HCT116 (cell line): ENCODE data around the gene SUSD4. TPM values are rescaled to one million over a fixed set of nuclear protein-coding genes. Genes with fewer than 3 reads are reported as not detected.

Experiments used
- ATAC-seq: fragments of 200-7000 bp; cut with Tn5 transposase; 2 replicates; pipeline ENCODE4 v1.9.1; 2020; ENCODE audit warnings: mild to moderate bottlenecking, moderate library complexity
- BruUV-seq: library from RNA; stranded (reverse); fragments of 400-500 nt; replicated peaks from 2 replicates; lab custom pipeline; 2021; lab: Mats Ljungman, UMichigan
- CTCF ChIA-PET: fragments of 300-600 bp; sonication (Branson Sonifier 250); formaldehyde crosslinking; loops from one replicate; lab custom pipeline; 2021; ENCODE audit warnings: antibody characterized with exemption; lab: Charles Lee
- POLR2A ChIA-PET: fragments of 300-600, 350-600 bp; sonication (Branson Sonifier 250); formaldehyde crosslinking; loops from one replicate; lab custom pipeline; 2021; ENCODE audit warnings: antibody characterized with exemption; lab: Charles Lee
- RAD21 ChIA-PET, 2 experiments: fragments of 300-600 bp; sonication (Branson Sonifier 250); formaldehyde crosslinking; loops; one replicate each; lab custom pipeline; 2023; ENCODE audit warnings: low total read pairs in 2 of 2; ENCODE audit not compliant: uncharacterized antibody in 2 of 2, unreplicated experiment in 2 of 2, low non-redundant PET in 1 of 2; lab: Charles Lee
- DNase-seq: peaks from one replicate; pipeline ENCODE4 v3.0.0-alpha.2; 2010; ENCODE audit warnings: low read depth, low spot score
- H2AFZ ChIP-seq: fragments of 200-600 bp; shearing (Covaris generic), sonication (generic); 2 replicates; pipeline ENCODE4 v1.6.1; 2017; ENCODE audit warnings: low read depth, mixed run types, mixed read lengths, antibody characterized with exemption, low read length; ENCODE audit not compliant: poor library complexity, severe bottlenecking
- H3K27ac ChIP-seq: 2 replicates; pipeline ENCODE4 v1.5.1; 2012; ENCODE audit warnings: low read depth, low read length
- H3K27me3 ChIP-seq: fragments of 200-600 bp; sonication (generic); 2 replicates; pipeline ENCODE4 v1.6.1; 2016; ENCODE audit warnings: mixed run types, low read length, mixed read lengths; ENCODE audit not compliant: insufficient read depth
- H3K36me3 ChIP-seq, 2 experiments: fragments of 200-500 bp in 1 of 2; fragments of 200-600 bp in 1 of 2; sonication (Bioruptor generic) in 1 of 2; sonication (generic) in 1 of 2; 2 replicates each; pipeline versions ENCODE4 v1.5.1 to v1.6.1; 2014 to 2016; ENCODE audit warnings: low read length in 2 of 2, inconsistent platforms in 1 of 2, mixed read lengths in 1 of 2, mixed run types in 1 of 2; ENCODE audit not compliant: insufficient read depth in 2 of 2, control insufficient read depth in 1 of 2
- H3K4me1 ChIP-seq, 2 experiments: fragments of 200-600 bp in 1 of 2; sonication (generic) in 1 of 2; 2 replicates each; pipeline versions ENCODE4 v1.5.1 to v1.6.1; 2012 to 2017; ENCODE audit warnings: low read length in 2 of 2, inconsistent platforms in 1 of 2, mild to moderate bottlenecking in 1 of 2, mixed read lengths in 1 of 2, mixed run types in 1 of 2, moderate library complexity in 1 of 2; ENCODE audit not compliant: insufficient read depth in 2 of 2, control insufficient read depth in 1 of 2
- H3K4me2 ChIP-seq: fragments of 200-600 bp; sonication (generic); 2 replicates; pipeline ENCODE4 v1.6.1; 2017; ENCODE audit warnings: mixed run types, low read length, mixed read lengths
- H3K4me3 ChIP-seq, 2 experiments: fragments of 200-600 bp in 1 of 2; sonication (generic) in 1 of 2; replicated peaks in 1 of 2; 2 replicates each; pipeline ENCODE4 v1.5.1; 2011 to 2016; ENCODE audit warnings: low read length in 2 of 2, control low read depth in 1 of 2, low read depth in 1 of 2, mild to moderate bottlenecking in 1 of 2, mixed read lengths in 1 of 2, mixed run types in 1 of 2
- H3K79me2 ChIP-seq: fragments of 200-600 bp; sonication (generic); 2 replicates; pipeline ENCODE4 v1.6.1; 2017; ENCODE audit warnings: mild to moderate bottlenecking, mixed run types, low read length, moderate library complexity, mixed read lengths; ENCODE audit not compliant: insufficient read depth
- H3K9ac ChIP-seq: fragments of 200-600 bp; sonication (generic); 2 replicates; pipeline ENCODE4 v1.6.1; 2016; ENCODE audit warnings: low read length, mixed read lengths
- H3K9me2 ChIP-seq: fragments of 200-600 bp; sonication (generic), shearing (Covaris generic); 2 replicates; pipeline ENCODE4 v1.6.1; 2017; ENCODE audit warnings: mixed run types, mild to moderate bottlenecking, moderate library complexity; ENCODE audit not compliant: insufficient read depth
- H3K9me3 ChIP-seq, 2 experiments: fragments of 200-500 bp in 1 of 2; fragments of 200-600 bp in 1 of 2; sonication (Bioruptor generic) in 1 of 2; sonication (generic) in 1 of 2; 2 replicates each; pipeline ENCODE4 v1.6.1; 2014 to 2017; ENCODE audit warnings: low read length in 2 of 2, mixed read lengths in 2 of 2, inconsistent platforms in 1 of 2, low read depth in 1 of 2, mild to moderate bottlenecking in 1 of 2, mixed run types in 1 of 2, moderate library complexity in 1 of 2; ENCODE audit not compliant: control insufficient read depth in 1 of 2, insufficient read depth in 1 of 2
- H4K20me1 ChIP-seq: fragments of 200-600 bp; sonication (generic), shearing (Covaris generic); 2 replicates; pipeline ENCODE4 v1.6.1; 2017; ENCODE audit warnings: mixed run types, mild to moderate bottlenecking, moderate library complexity; ENCODE audit not compliant: insufficient read depth
- CBX3 ChIP-seq: IDR thresholded peaks from 2 replicates; pipeline ENCODE4 v1.6.1; 2012; ENCODE audit warnings: low read depth
- EZH2phosphoT487 ChIP-seq: fragments of 200-600 bp; IDR thresholded peaks from 2 replicates; pipeline ENCODE4 v1.6.1; 2018; ENCODE audit warnings: antibody characterized with exemption, borderline replicate concordance
- POLR2A ChIP-seq: IDR thresholded peaks from 2 replicates; pipeline ENCODE4 v1.7.0; 2011; ENCODE audit warnings: borderline replicate concordance; ENCODE audit not compliant: insufficient read depth, insufficient read length; ENCODE audit errors: extremely low read depth
- RAD21 ChIP-seq: IDR thresholded peaks from 2 replicates; pipeline ENCODE4 v1.6.1; 2012; ENCODE audit warnings: low read depth, mild to moderate bottlenecking
- SRF ChIP-seq: IDR thresholded peaks from 2 replicates; pipeline ENCODE4 v1.6.1; 2012; ENCODE audit warnings: low read depth
- TCF7L2 ChIP-seq: IDR thresholded peaks from 2 replicates; pipeline ENCODE4 v1.7.0; 2011; ENCODE audit warnings: borderline replicate concordance, inconsistent platforms; ENCODE audit not compliant: insufficient read depth, insufficient read length; ENCODE audit errors: extremely low read depth
- ZNF274 ChIP-seq: fragments of 200-500 bp; sonication (Bioruptor generic); IDR thresholded peaks from 2 replicates; pipeline ENCODE4 v1.6.1; 2014; ENCODE audit warnings: mild to moderate bottlenecking, low read depth, low read length, inconsistent platforms
- intact Hi-C: fragments of 100-400 bp; cut with micrococcal nuclease; formaldehyde crosslinking; loops from 2 replicates; pipeline ENCODE4 v1.10.0; 2022
- total RNA-seq: library from RNA; stranded (reverse); gene quantifications from one replicate; pipeline ENCODE4 v1.2.1, GENCODE V29; 2021; ENCODE audit not compliant: unreplicated experiment
- TF ChIP-seq, protein P1 (sequence below), 3 experiments: fragments of 200-600 bp in 1 of 3; sonication (generic) in 1 of 3; IDR thresholded peaks in 2 of 3; conservative IDR thresholded peaks in 1 of 3; 2 replicates each; pipeline ENCODE4 v1.5.1; 2012 to 2017; ENCODE audit warnings: low read depth in 2 of 3, low read length in 2 of 3, antibody characterized with exemption in 1 of 3, borderline replicate concordance in 1 of 3, control low read depth in 1 of 3, mild to moderate bottlenecking in 1 of 3, mixed read lengths in 1 of 3, mixed run types in 1 of 3, moderate library complexity in 1 of 3; ENCODE audit not compliant: insufficient read depth in 1 of 3
- TF ChIP-seq, protein P2 (sequence below): IDR thresholded peaks from 2 replicates; pipeline ENCODE4 v1.6.1; 2012
- TF ChIP-seq, protein P3 (sequence below): IDR thresholded peaks from 2 replicates; pipeline ENCODE4 v1.6.1; 2012
- TF ChIP-seq, protein P4 (sequence below): IDR thresholded peaks from 2 replicates; pipeline ENCODE4 v1.6.1; 2011; ENCODE audit warnings: mild to moderate bottlenecking, low read length, moderate library complexity; ENCODE audit not compliant: insufficient replicate concordance; ENCODE audit errors: extremely low read depth

Gene SUSD4
- total RNA-seq, 1 experiment from 2014 or later, result 0.59 TPM

DNA sequence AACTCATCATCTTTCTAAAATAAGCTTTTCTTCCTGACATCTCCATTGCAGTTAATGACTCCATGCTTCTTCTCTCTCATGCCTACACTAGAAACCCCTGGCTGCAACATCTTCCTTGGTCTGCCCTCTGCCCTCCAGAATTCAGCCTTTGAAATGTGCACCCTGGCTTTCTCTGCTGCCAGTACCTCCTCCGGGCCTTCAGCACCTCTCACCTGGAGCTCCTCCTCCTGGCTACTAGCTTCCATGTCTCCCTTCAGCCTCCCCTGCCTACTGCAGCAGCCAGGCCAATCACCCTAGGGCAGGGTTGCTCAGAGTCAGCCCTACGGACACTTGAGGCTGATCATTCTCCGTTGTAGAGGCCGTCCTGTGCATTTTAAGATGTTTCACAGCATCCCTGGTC, 18.3 kb downstream of the SUSD4 start:
- CTCF ChIA-PET, result no interaction called here
- no peaks in the 10 kb centered on the region for H4K20me1 ChIP-seq

DNA sequence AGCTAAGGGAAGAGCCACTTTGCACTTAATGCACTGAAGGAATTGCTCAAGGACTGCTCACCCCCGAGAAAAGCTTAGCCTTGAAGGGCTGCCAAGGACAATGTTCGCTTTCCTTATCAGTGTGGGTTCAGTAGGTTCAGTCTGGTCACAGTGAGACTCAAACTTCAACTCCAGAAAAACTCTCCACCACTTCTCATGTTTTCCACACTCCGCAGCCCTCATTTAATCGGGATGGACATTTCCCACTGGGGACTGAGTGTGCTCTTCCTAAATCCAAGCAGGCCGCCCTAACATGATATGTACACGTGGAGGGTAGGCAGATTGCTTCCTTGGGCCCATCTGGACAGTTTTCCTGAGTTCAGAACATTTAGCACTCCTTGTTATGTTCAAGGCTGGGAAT, 19.5 kb downstream of the SUSD4 start:
- ATAC-seq, result no peak

More for the DNA sequence above, 18.3 kb downstream of the SUSD4 start:
- H3K36me3 ChIP-seq, result no peaks in the 10 kb centered on the region
- BruUV-seq, result no TSS peak
- H3K9ac ChIP-seq, result no peak overlapping the region
- H3K9me3 ChIP-seq, result no peaks in the 10 kb centered on the region
- peak; percentile 79 for ATAC-seq
- ChIA-PET RAD21 (no interaction called here), POLR2A (no interaction called here)
- H3K4me1 ChIP-seq, result no peaks in the 10 kb centered on the region
- H2AFZ ChIP-seq, result no peak overlapping the region
- H3K79me2 ChIP-seq, result no peaks in the 10 kb centered on the region
- no peaks in the 10 kb centered on the region for H3K9me2 ChIP-seq
- H3K4me2 ChIP-seq, result no peak overlapping the region
- H3K27ac ChIP-seq, result no peak overlapping the region
- H3K4me3 ChIP-seq, result no peak overlapping the region
- no peaks in the 10 kb centered on the region for H3K27me3 ChIP-seq
- no peak for DNase-seq
- TF ChIP-seq CBX3, result no peak
- TF ChIP-seq SRF, result no peak
- TF ChIP-seq RAD21, result peak; percentile 40
- TF ChIP-seq, protein P1, sequence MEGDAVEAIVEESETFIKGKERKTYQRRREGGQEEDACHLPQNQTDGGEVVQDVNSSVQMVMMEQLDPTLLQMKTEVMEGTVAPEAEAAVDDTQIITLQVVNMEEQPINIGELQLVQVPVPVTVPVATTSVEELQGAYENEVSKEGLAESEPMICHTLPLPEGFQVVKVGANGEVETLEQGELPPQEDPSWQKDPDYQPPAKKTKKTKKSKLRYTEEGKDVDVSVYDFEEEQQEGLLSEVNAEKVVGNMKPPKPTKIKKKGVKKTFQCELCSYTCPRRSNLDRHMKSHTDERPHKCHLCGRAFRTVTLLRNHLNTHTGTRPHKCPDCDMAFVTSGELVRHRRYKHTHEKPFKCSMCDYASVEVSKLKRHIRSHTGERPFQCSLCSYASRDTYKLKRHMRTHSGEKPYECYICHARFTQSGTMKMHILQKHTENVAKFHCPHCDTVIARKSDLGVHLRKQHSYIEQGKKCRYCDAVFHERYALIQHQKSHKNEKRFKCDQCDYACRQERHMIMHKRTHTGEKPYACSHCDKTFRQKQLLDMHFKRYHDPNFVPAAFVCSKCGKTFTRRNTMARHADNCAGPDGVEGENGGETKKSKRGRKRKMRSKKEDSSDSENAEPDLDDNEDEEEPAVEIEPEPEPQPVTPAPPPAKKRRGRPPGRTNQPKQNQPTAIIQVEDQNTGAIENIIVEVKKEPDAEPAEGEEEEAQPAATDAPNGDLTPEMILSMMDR (IDR thresholded peaks at IDR 0.05 in 2 of 3, conservative IDR thresholded peaks at IDR 0.05 in 1 of 3; ENCODE audit: borderline replicate concordance in 1 of 3, insufficient read depth in 1 of 3, low read depth in 2 of 3, low read length in 2 of 3), result 0 out of 6 replicates have a peak, but pooled peaks of 1 of the 3 experiments have one; percentile 4
- TF ChIP-seq, protein P2, sequence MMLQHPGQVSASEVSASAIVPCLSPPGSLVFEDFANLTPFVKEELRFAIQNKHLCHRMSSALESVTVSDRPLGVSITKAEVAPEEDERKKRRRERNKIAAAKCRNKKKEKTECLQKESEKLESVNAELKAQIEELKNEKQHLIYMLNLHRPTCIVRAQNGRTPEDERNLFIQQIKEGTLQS, result no peak
- intact Hi-C loops, result no loop called here

More for the DNA sequence above, 19.5 kb downstream of the SUSD4 start:
- no peaks in the 10 kb centered on the region for H3K27me3 ChIP-seq
- no peak overlapping the region for H3K4me2 ChIP-seq
- CTCF ChIA-PET, result no interaction called here
- H2AFZ ChIP-seq, result no peak overlapping the region
- no peaks in the 10 kb centered on the region for H4K20me1 ChIP-seq
- no peak for DNase-seq
- no peak overlapping the region for H3K27ac ChIP-seq
- H3K79me2 ChIP-seq, result no peaks in the 10 kb centered on the region
- no peaks in the 10 kb centered on the region for H3K4me1 ChIP-seq
- no peak overlapping the region for H3K9ac ChIP-seq
- intact Hi-C loops, result no loop called here
- H3K4me3 ChIP-seq, result no peak overlapping the region
- H3K9me2 ChIP-seq, result no peaks in the 10 kb centered on the region
- TF ChIP-seq EZH2phosphoT487, result no peak
- TF ChIP-seq POLR2A, result no peak
- TF ChIP-seq, protein P3, sequence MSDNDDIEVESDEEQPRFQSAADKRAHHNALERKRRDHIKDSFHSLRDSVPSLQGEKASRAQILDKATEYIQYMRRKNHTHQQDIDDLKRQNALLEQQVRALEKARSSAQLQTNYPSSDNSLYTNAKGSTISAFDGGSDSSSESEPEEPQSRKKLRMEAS, result no peak
- TF ChIP-seq, protein P4, sequence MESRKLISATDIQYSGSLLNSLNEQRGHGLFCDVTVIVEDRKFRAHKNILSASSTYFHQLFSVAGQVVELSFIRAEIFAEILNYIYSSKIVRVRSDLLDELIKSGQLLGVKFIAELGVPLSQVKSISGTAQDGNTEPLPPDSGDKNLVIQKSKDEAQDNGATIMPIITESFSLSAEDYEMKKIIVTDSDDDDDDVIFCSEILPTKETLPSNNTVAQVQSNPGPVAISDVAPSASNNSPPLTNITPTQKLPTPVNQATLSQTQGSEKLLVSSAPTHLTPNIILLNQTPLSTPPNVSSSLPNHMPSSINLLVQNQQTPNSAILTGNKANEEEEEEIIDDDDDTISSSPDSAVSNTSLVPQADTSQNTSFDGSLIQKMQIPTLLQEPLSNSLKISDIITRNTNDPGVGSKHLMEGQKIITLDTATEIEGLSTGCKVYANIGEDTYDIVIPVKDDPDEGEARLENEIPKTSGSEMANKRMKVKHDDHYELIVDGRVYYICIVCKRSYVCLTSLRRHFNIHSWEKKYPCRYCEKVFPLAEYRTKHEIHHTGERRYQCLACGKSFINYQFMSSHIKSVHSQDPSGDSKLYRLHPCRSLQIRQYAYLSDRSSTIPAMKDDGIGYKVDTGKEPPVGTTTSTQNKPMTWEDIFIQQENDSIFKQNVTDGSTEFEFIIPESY, result no peak
- no peak for TF ChIP-seq TCF7L2
- no peak for TF ChIP-seq ZNF274
- TF ChIP-seq SRF, result no peak
- POLR2A ChIA-PET, result no interaction called here
- no peaks in the 10 kb centered on the region for H3K36me3 ChIP-seq
- RAD21 ChIA-PET, result no interaction called here
- no TSS peak for BruUV-seq
- no peaks in the 10 kb centered on the region for H3K9me3 ChIP-seq
